Astrocyte (in vitro differentiated cells and primary cell): ENCODE measurements around the gene VKORC1L1. TPM values are rescaled to one million over a fixed set of nuclear protein-coding genes. Genes with fewer than 3 reads are reported as not detected.
"Not testable (repeated sequence)": the region's sequence is repeated elsewhere in the genome, so short reads cannot be mapped to it uniquely, and the experiment has no call there.

Source experiments
- DNase-seq: peaks from one replicate; pipeline ENCODE4 v3.0.0-alpha.2; 2010; ENCODE audit warnings: low read depth
- FAIRE-seq: peaks from 2 replicates; lab custom pipeline; 2011; peaks lifted over from hg19 to GRCh38; lab: Jason Lieb, UNC
- H2AFZ ChIP-seq: 2 replicates; pipeline ENCODE4 v1.6.0; 2012; ENCODE audit warnings: low read depth, low read length, inconsistent platforms
- H3K27ac ChIP-seq: 2 replicates; pipeline ENCODE4 v1.5.1; 2011; ENCODE audit warnings: low read depth, low read length, inconsistent platforms
- H3K27me3 ChIP-seq: 2 replicates; pipeline ENCODE4 v1.6.0; 2011; ENCODE audit warnings: low read length, inconsistent platforms; ENCODE audit not compliant: insufficient read depth
- H3K36me3 ChIP-seq: 2 replicates; pipeline ENCODE4 v1.5.1; 2011; ENCODE audit warnings: low read length, inconsistent platforms; ENCODE audit not compliant: insufficient read depth
- H3K4me1 ChIP-seq: 2 replicates; pipeline ENCODE4 v1.5.1; 2011; ENCODE audit warnings: low read length, inconsistent platforms; ENCODE audit not compliant: insufficient read depth
- H3K4me2 ChIP-seq: 2 replicates; pipeline ENCODE4 v1.6.0; 2012; ENCODE audit warnings: low read length, inconsistent platforms
- H3K4me3 ChIP-seq: 2 replicates; pipeline ENCODE4 v1.5.1; 2011; ENCODE audit warnings: low read depth, mild to moderate bottlenecking, low read length, inconsistent platforms; ENCODE audit not compliant: insufficient read depth
- H3K79me2 ChIP-seq: 2 replicates; pipeline ENCODE4 v1.6.0; 2012; ENCODE audit warnings: mild to moderate bottlenecking, low read length, inconsistent platforms; ENCODE audit not compliant: insufficient read depth
- H3K9ac ChIP-seq: 2 replicates; pipeline ENCODE4 v1.6.0; 2012; ENCODE audit warnings: mild to moderate bottlenecking, low read length, inconsistent platforms
- H3K9me3 ChIP-seq: 2 replicates; pipeline ENCODE4 v1.5.1; 2012; ENCODE audit warnings: low read depth, mild to moderate bottlenecking, low read length, inconsistent platforms; ENCODE audit not compliant: insufficient read depth
- H4K20me1 ChIP-seq: 2 replicates; pipeline ENCODE4 v1.6.0; 2012; ENCODE audit warnings: low read length, inconsistent platforms; ENCODE audit not compliant: insufficient read depth
- H3K27ac Mint-ChIP-seq: one replicate; pipeline ENCODE4 v1.8.0; 2021; ENCODE audit warnings: mild to moderate bottlenecking, mixed read lengths; ENCODE audit not compliant: unreplicated experiment
- H3K27me3 Mint-ChIP-seq: one replicate; pipeline ENCODE4 v1.8.0; 2021; ENCODE audit warnings: low read depth, mixed read lengths; ENCODE audit not compliant: unreplicated experiment
- H3K36me3 Mint-ChIP-seq: one replicate; pipeline ENCODE4 v1.8.0; 2021; ENCODE audit warnings: low read depth, mixed read lengths; ENCODE audit not compliant: unreplicated experiment
- H3K4me1 Mint-ChIP-seq: one replicate; pipeline ENCODE4 v1.8.0; 2021; ENCODE audit warnings: low read depth, mixed read lengths; ENCODE audit not compliant: unreplicated experiment
- H3K4me3 Mint-ChIP-seq: one replicate; pipeline ENCODE4 v1.8.0; 2021; ENCODE audit warnings: mild to moderate bottlenecking, moderate library complexity, mixed read lengths; ENCODE audit not compliant: unreplicated experiment
- H3K9me3 Mint-ChIP-seq: one replicate; pipeline ENCODE4 v1.8.0; 2021; ENCODE audit warnings: mild to moderate bottlenecking, mixed read lengths; ENCODE audit not compliant: unreplicated experiment
- total RNA-seq: library from RNA; stranded (reverse); gene quantifications from 2 replicates; pipeline ENCODE4 v1.2.1, GENCODE V29; 2021

VKORC1L1 gene
- total RNA-seq, 1 donor from 2014 or later: 32.3 TPM

- H3K27me3 ChIP-seq, H3K27ac ChIP-seq, H3K4me3 Mint-ChIP-seq, H3K27ac Mint-ChIP-seq, H3K36me3 ChIP-seq, DNase-seq, H3K4me1 ChIP-seq, H3K9me3 Mint-ChIP-seq, H3K36me3 Mint-ChIP-seq, H3K4me3 ChIP-seq, H3K27me3 Mint-ChIP-seq, H3K9ac ChIP-seq, H2AFZ ChIP-seq, H3K9me3 ChIP-seq, FAIRE-seq, H3K4me1 Mint-ChIP-seq, H3K4me2 ChIP-seq: not testable (repeated sequence)
- Histone ChIP-seq H3K79me2 (peaks cover 50% of the 10 kb centered on the region), H4K20me1 (peaks cover 19% of the 10 kb centered on the region)
These were observed 6.6 kb downstream of the VKORC1L1 start for GRCh38 chr7:65879292-65880153.

- H3K4me2 ChIP-seq, H3K4me1 Mint-ChIP-seq, H3K9me3 ChIP-seq, H3K27me3 Mint-ChIP-seq, H2AFZ ChIP-seq, H3K36me3 Mint-ChIP-seq, DNase-seq, H3K27ac Mint-ChIP-seq, H3K9ac ChIP-seq, FAIRE-seq, H3K27me3 ChIP-seq, H3K4me1 ChIP-seq, H3K4me3 ChIP-seq, H3K4me3 Mint-ChIP-seq, H3K9me3 Mint-ChIP-seq, H3K27ac ChIP-seq, H3K36me3 ChIP-seq: not testable (repeated sequence)
- H4K20me1 ChIP-seq: peaks cover 19% of the 10 kb centered on the region
- peaks cover 47% of the 10 kb centered on the region for H3K79me2 ChIP-seq
These were observed 7.4 kb downstream of the VKORC1L1 start for GRCh38 chr7:65880242-65880641.

- not testable (repeated sequence) for H3K27me3 Mint-ChIP-seq, H3K4me1 ChIP-seq, H3K27ac Mint-ChIP-seq, H3K27ac ChIP-seq, H3K4me2 ChIP-seq, FAIRE-seq, H3K9me3 ChIP-seq, H3K4me1 Mint-ChIP-seq, H3K36me3 ChIP-seq, H3K4me3 ChIP-seq, H3K9me3 Mint-ChIP-seq, H3K9ac ChIP-seq, DNase-seq, H3K27me3 ChIP-seq, H3K36me3 Mint-ChIP-seq, H3K4me3 Mint-ChIP-seq, H2AFZ ChIP-seq
- Histone ChIP-seq H3K79me2 (peaks cover 27% of the 10 kb centered on the region), H4K20me1 (peaks cover 14% of the 10 kb centered on the region)
These were observed 12.1 kb downstream of the VKORC1L1 start for GRCh38 chr7:65884983-65885382.

GRCh38 chr7:65885533-65885932 is 12.7 kb downstream of the VKORC1L1 start:
- DNase-seq, H2AFZ ChIP-seq, H3K4me1 ChIP-seq, H3K9me3 ChIP-seq, H3K4me3 Mint-ChIP-seq, H3K9ac ChIP-seq, H3K4me2 ChIP-seq, H3K9me3 Mint-ChIP-seq, H3K36me3 ChIP-seq, H3K4me3 ChIP-seq, H3K27ac Mint-ChIP-seq, H3K27ac ChIP-seq, FAIRE-seq, H3K27me3 Mint-ChIP-seq, H3K27me3 ChIP-seq, H3K36me3 Mint-ChIP-seq, H3K4me1 Mint-ChIP-seq: not testable (repeated sequence)
- Histone ChIP-seq H3K79me2 (peaks cover 22% of the 10 kb centered on the region), H4K20me1 (peaks cover 10% of the 10 kb centered on the region)

GRCh38 chr7:65888434-65889156 is 15.7 kb downstream of the VKORC1L1 start:
- H4K20me1 ChIP-seq, H3K4me3 Mint-ChIP-seq, H3K4me2 ChIP-seq, H3K9ac ChIP-seq, H3K9me3 Mint-ChIP-seq, H3K4me1 ChIP-seq, DNase-seq, H3K27me3 Mint-ChIP-seq, H3K27ac ChIP-seq, H3K36me3 Mint-ChIP-seq, H3K36me3 ChIP-seq, H3K4me1 Mint-ChIP-seq, H3K4me3 ChIP-seq, H2AFZ ChIP-seq, FAIRE-seq, H3K27me3 ChIP-seq, H3K27ac Mint-ChIP-seq, H3K9me3 ChIP-seq: not testable (repeated sequence)
- peaks cover 31% of the 10 kb centered on the region for H3K79me2 ChIP-seq
